ENCODE data around the gene RAB11B. TPM values are rescaled to one million over a fixed set of nuclear protein-coding genes. Genes with fewer than 3 reads are reported as not detected.
"Not testable (repeated sequence)": the region's sequence is repeated elsewhere in the genome, so short reads cannot be mapped to it uniquely, and the experiment has no call there.

RAB11B gene
- total RNA-seq: 100 to 1,000 TPM in 2 of 5 donors, 10 to 100 TPM in 3; 47.7 to 108 (median 79.9) TPM
- 100 to 1,000 TPM in 1 of 3 donors, 10 to 100 TPM in 2; 57.5 to 116 (median 78.8) TPM for polyA plus RNA-seq
- long read RNA-seq, donor 1, transcript RAB11B-201 (5 exons, 1,751 nt): major isoform, 35 of 40 reads
- long read RNA-seq, donor 1, partial matches to known transcripts: 0 of 40 reads
- long read RNA-seq, donor 1, other reads (novel, unspliced or antisense): 0 of 40 reads
- long read RNA-seq, donor 2, transcript RAB11B-202 (4 exons, 894 nt): minor isoform, 11 of 58 reads
- long read RNA-seq, donor 2, transcript RAB11B-201 (5 exons, 1,751 nt): major isoform, 47 of 58 reads
- long read RNA-seq, donor 2, partial matches to known transcripts: 0 of 58 reads
- long read RNA-seq, donor 2, other reads (novel, unspliced or antisense): 0 of 58 reads
- long read RNA-seq, donor 3, transcript RAB11B-201 (5 exons, 1,751 nt): major isoform, 22 of 26 reads
- long read RNA-seq, donor 3, partial matches to known transcripts: 0 of 26 reads
- long read RNA-seq, donor 3, other reads (novel, unspliced or antisense): 0 of 26 reads
- long read RNA-seq, donor 4, transcript RAB11B-201 (5 exons, 1,751 nt): major isoform, 7 of 7 reads
- long read RNA-seq, donor 4, partial matches to known transcripts: 0 of 7 reads
- long read RNA-seq, donor 4, other reads (novel, unspliced or antisense): 0 of 7 reads
- long read RNA-seq, donor 5, transcript RAB11B-201 (5 exons, 1,751 nt): major isoform, 64 of 70 reads
- long read RNA-seq, donor 5, transcript RAB11B-202 (4 exons, 894 nt): minor isoform, 5 of 70 reads
- long read RNA-seq, donor 5, partial matches to known transcripts: 0 of 70 reads
- long read RNA-seq, donor 5, other reads (novel, unspliced or antisense): 0 of 70 reads
- long read RNA-seq, donor 6, transcript RAB11B-202 (4 exons, 894 nt): minor isoform, 19 of 130 reads
- long read RNA-seq, donor 6, transcript RAB11B-201 (5 exons, 1,751 nt): major isoform, 103 of 130 reads
- long read RNA-seq, donor 6, partial matches to known transcripts: 8 of 130 reads
- long read RNA-seq, donor 6, other reads (novel, unspliced or antisense): 0 of 130 reads
- long read RNA-seq, donor 7, transcript RAB11B-201 (5 exons, 1,751 nt): major isoform, 66 of 82 reads
- long read RNA-seq, donor 7, partial matches to known transcripts: 12 of 82 reads
- long read RNA-seq, donor 7, other reads (novel, unspliced or antisense): 0 of 82 reads
- long read RNA-seq, donor 8, transcript RAB11B-202 (4 exons, 894 nt): minor isoform, 8 of 55 reads
- long read RNA-seq, donor 8, transcript RAB11B-201 (5 exons, 1,751 nt): major isoform, 46 of 55 reads
- long read RNA-seq, donor 8, partial matches to known transcripts: 0 of 55 reads
- long read RNA-seq, donor 8, other reads (novel, unspliced or antisense): 0 of 55 reads
- long read RNA-seq, donor 9, transcript RAB11B-201 (5 exons, 1,751 nt): major isoform, 25 of 64 reads
- long read RNA-seq, donor 9, partial matches to known transcripts: 35 of 64 reads
- long read RNA-seq, donor 9, other reads (novel, unspliced or antisense): 0 of 64 reads
- long read RNA-seq, donor 10, transcript RAB11B-201 (5 exons, 1,751 nt): major isoform, 13 of 21 reads
- long read RNA-seq, donor 10, partial matches to known transcripts: 6 of 21 reads
- long read RNA-seq, donor 10, other reads (novel, unspliced or antisense): 0 of 21 reads

- 0 to 1% (median 1%) methylated on average over 64 to 70 of the region's 70 CpGs for WGBS, 5 donors
- H3K9me3 ChIP-seq: no peaks in the 10 kb centered on the region
These were observed at the start of gene RAB11B for GRCh38 chr19:8389891-8390616. RAB11B (plus strand) TSS chr19:8390360; CDS start chr19:8390417, 57 bp downstream.

GRCh38 chr19:8341504-8341903 is 48.7 kb upstream of the RAB11B start:
- H3K9me3 ChIP-seq; intact Hi-C loops (cut with DNase I; ENCODE audit: low total_unique reads); H3K36me3 ChIP-seq; DNase-seq; H3K4me3 ChIP-seq: not testable (repeated sequence)
- Histone ChIP-seq H3K4me1 (peaks cover 10 to 19% (median 14%) of the 10 kb centered on the region in 4 donors), H3K27me3 (peaks cover 0 to 84% (median 15%) of the 10 kb centered on the region in 3 donors), H3K27ac (peak overlapping the region in 4 of 5 donors; percentile 4 to 85 (median 81))
- WGBS, 5 donors: 89 to 96% (median 93%) methylated on average over 4 of the region's 4 CpGs

More at GRCh38 chr19:8389891-8390616, at the start of gene RAB11B:
- intact Hi-C loops (cut with DNase I; ENCODE audit: low total_unique reads): loop anchor here (5.0 kb wide), 1 partner anchor 33 kb away; no protein-coding TSS in a partner anchor
- H3K36me3 ChIP-seq: no peaks in the 10 kb centered on the region
- no peaks in the 10 kb centered on the region for H3K27me3 ChIP-seq
- peaks cover 58 to 79% (median 67%) of the 10 kb centered on the region in 4 donors for H3K4me1 ChIP-seq
- H3K4me3 ChIP-seq: peak within 1 kb of the TSS; percentile 49 to 99 (median 84)
- TF ChIP-seq EP300 (IDR thresholded peaks at IDR 0.05) (no peak), POLR2A (IDR thresholded peaks at IDR 0.05) (peak in 1 of 4 donors; percentile 26), POLR2AphosphoS5 (IDR thresholded peaks at IDR 0.05) (peak; percentile 27 to 75 (median 71))
- H3K27ac ChIP-seq: peak within 1 kb of the TSS; percentile 96 to 100 (median 100)
- DNase-seq: peak; percentile 100

GRCh38 chr19:8342316-8342683 is 47.9 kb upstream of the RAB11B start:
- no peaks in the 10 kb centered on the region for H3K9me3 ChIP-seq
- peaks cover 10 to 19% (median 14%) of the 10 kb centered on the region in 4 donors for H3K4me1 ChIP-seq
- peaks cover 0 to 76% (median 15%) of the 10 kb centered on the region in 3 donors for H3K27me3 ChIP-seq
- intact Hi-C loops (cut with DNase I; ENCODE audit: low total_unique reads): no loop called here
- H3K27ac ChIP-seq: peak overlapping the region in 4 of 5 donors; percentile 76 to 85 (median 81)
- peak overlapping the region; percentile 49 to 53 (median 52) for H3K4me3 ChIP-seq
- no peaks in the 10 kb centered on the region for H3K36me3 ChIP-seq
- no peak for DNase-seq
- TF ChIP-seq EP300 (IDR thresholded peaks at IDR 0.05) (no peak), POLR2AphosphoS5 (IDR thresholded peaks at IDR 0.05) (no peak)
- WGBS, 5 donors: 35 to 50% (median 41%) methylated on average over 10 to 14 of the region's 14 CpGs

GRCh38 chr19:8342684-8343482 is 47.3 kb upstream of the RAB11B start, which contains the start of gene KANK3:
KANK3 (minus strand) TSS chr19:8343262; CDS start chr19:8337828, 5,434 bp downstream.
- peak; percentile 98 for DNase-seq
- no peak for TF ChIP-seq EP300 (IDR thresholded peaks at IDR 0.05)
- peak; percentile 45 to 89 (median 85) for TF ChIP-seq POLR2AphosphoS5 (IDR thresholded peaks at IDR 0.05)
- peak in 1 of 7 experiments; percentile 7 for TF ChIP-seq CTCF (IDR thresholded peaks at IDR 0.05)
- TF ChIP-seq POLR2A (IDR thresholded peaks at IDR 0.05): no peak
- Histone ChIP-seq H3K27ac (peak within 1 kb of the TSS; percentile 3 to 85 (median 78)), H3K9me3 (no peaks in the 10 kb centered on the region), H3K4me1 (peaks cover 10 to 22% (median 14%) of the 10 kb centered on the region in 4 donors), H3K4me3 (peak within 1 kb of the TSS; percentile 49 to 53 (median 52)), H3K27me3 (peaks cover 0 to 71% (median 15%) of the 10 kb centered on the region in 3 donors), H3K36me3 (no peaks in the 10 kb centered on the region)
- intact Hi-C loops (cut with DNase I; ENCODE audit: low total_unique reads): no loop called here
- 3 to 8% (median 5%) methylated on average over 21 to 65 of the region's 65 CpGs for WGBS, 5 donors

Measured in stomach (tissue), 19 donors.